Cardiac muscle cell (in vitro differentiated cells and primary cell): ENCODE results near the gene BMPER. TPM values are rescaled to one million over a fixed set of nuclear protein-coding genes. Genes with fewer than 3 reads are reported as not detected.

Experiments
- DNase-seq, 2 donors: peaks; one replicate each; pipeline versions ENCODE4 v3.0.0 to v3.0.0-alpha.2; 2010 to 2017; ENCODE audit warnings: low read depth in 1 of 2, low spot score in 1 of 2
- H3K27ac ChIP-seq: fragments of 200-600 bp; sonication (generic); 2 replicates; pipeline ENCODE4 v1.5.1; 2016
- H3K27me3 ChIP-seq: fragments of 200-600 bp; sonication (generic); 2 replicates; pipeline ENCODE4 v1.6.0; 2016; ENCODE audit warnings: control low read depth
- H3K36me3 ChIP-seq: fragments of 200-600 bp; sonication (generic); 2 replicates; pipeline ENCODE4 v1.5.1; 2016; ENCODE audit warnings: control low read depth
- H3K4me1 ChIP-seq: fragments of 200-600 bp; sonication (generic); 2 replicates; pipeline ENCODE4 v1.8.1; 2017; ENCODE audit warnings: low read depth, mild to moderate bottlenecking, mixed run types
- H3K4me3 ChIP-seq: fragments of 200-600 bp; sonication (generic); 2 replicates; pipeline ENCODE4 v1.5.1; 2016; ENCODE audit warnings: mild to moderate bottlenecking
- H3K9me3 ChIP-seq: fragments of 200-600 bp; sonication (generic); 2 replicates; pipeline ENCODE4 v1.5.1; 2017; ENCODE audit warnings: low read depth, mild to moderate bottlenecking, control low read depth
- CTCF ChIP-seq: IDR thresholded peaks from 2 replicates; pipeline ENCODE4 v1.5.1; 2012; ENCODE audit warnings: low read depth, mild to moderate bottlenecking, low read length
- polyA plus RNA-seq: library from polyadenylated mRNA; unstranded; fragments of >200 nt; fragmentation: Nextera tagmentation; extraction: Ambion mirVana; gene quantifications from 2 replicates; pipeline ENCODE4 v1.2.1, GENCODE V29; 2016
- total RNA-seq: library from RNA; depleted of rRNA; stranded (reverse); fragments of >200 nt; gene quantifications from 2 replicates; pipeline ENCODE4 v1.2.3, GENCODE V29; 2016

Gene BMPER
- total and polyA plus RNA-seq, 2 experiments from 2014 or later, result 53.6 to 138 TPM

- TF ChIP-seq CTCF, result no peak
- no peak for DNase-seq
- Histone ChIP-seq H3K9me3 (no peaks in the 10 kb centered on the region), H3K27ac (peak overlapping the region; percentile 34), H3K27me3 (no peaks in the 10 kb centered on the region), H3K4me1 (peaks cover 25% of the 10 kb centered on the region), H3K4me3 (no peak overlapping the region), H3K36me3 (peaks cover 51% of the 10 kb centered on the region)
Observed at GRCh38 chr7:33968591-33968990, 63.3 kb downstream of the BMPER start.

- Histone ChIP-seq H3K4me1 (peaks cover 25% of the 10 kb centered on the region), H3K4me3 (no peak overlapping the region), H3K9me3 (no peaks in the 10 kb centered on the region), H3K36me3 (peaks cover 67% of the 10 kb centered on the region), H3K27me3 (no peaks in the 10 kb centered on the region), H3K27ac (peak overlapping the region; percentile 79)
- no peak for TF ChIP-seq CTCF
- no peak for DNase-seq
Observed at GRCh38 chr7:33970536-33970935, 65.2 kb downstream of the BMPER start.

- DNase-seq, result peak in 1 of 2 donors; percentile 37
- TF ChIP-seq CTCF, result no peak
- Histone ChIP-seq H3K36me3 (peaks cover 73% of the 10 kb centered on the region), H3K4me3 (no peak overlapping the region), H3K4me1 (peaks cover 25% of the 10 kb centered on the region), H3K27ac (peak overlapping the region; percentile 79), H3K27me3 (no peaks in the 10 kb centered on the region), H3K9me3 (no peaks in the 10 kb centered on the region)
Observed at GRCh38 chr7:33971106-33971505, 65.8 kb downstream of the BMPER start.

GRCh38 chr7:33973231-33974015 lies 68.1 kb downstream of the BMPER start:
- no peak for TF ChIP-seq CTCF
- H3K36me3 ChIP-seq, result peaks cover 77% of the 10 kb centered on the region
- peaks cover 25% of the 10 kb centered on the region for H3K4me1 ChIP-seq
- H3K4me3 ChIP-seq, result no peak overlapping the region
- H3K27ac ChIP-seq, result peak overlapping the region; percentile 63
- H3K9me3 ChIP-seq, result no peaks in the 10 kb centered on the region
- no peak for DNase-seq
- no peaks in the 10 kb centered on the region for H3K27me3 ChIP-seq

GRCh38 chr7:33979300-33979806 lies 74.0 kb downstream of the BMPER start:
- peaks cover 58% of the 10 kb centered on the region for H3K36me3 ChIP-seq
- H3K4me3 ChIP-seq, result no peak overlapping the region
- H3K27ac ChIP-seq, result peak overlapping the region; percentile 63
- DNase-seq, result peak in 1 of 2 donors; percentile 31
- H3K27me3 ChIP-seq, result no peaks in the 10 kb centered on the region
- no peaks in the 10 kb centered on the region for H3K9me3 ChIP-seq
- no peaks in the 10 kb centered on the region for H3K4me1 ChIP-seq
- no peak for TF ChIP-seq CTCF
